Gastroesophageal sphincter (tissue), 3 donors: ENCODE data around the gene NRDC.

Experiments used
- EP300 ChIP-seq: sonication (generic); formaldehyde crosslinking; IDR thresholded peaks from one replicate; pipeline ENCODE4 v1.6.1; 2017; ENCODE audit warnings: antibody characterized with exemption, mild to moderate bottlenecking
- POLR2A ChIP-seq, 2 donors: fragments of 450-650 bp; IDR thresholded peaks; one replicate each; pipeline ENCODE4 v1.6.1; 2017; ENCODE audit warnings: antibody characterized with exemption in 2 of 2, mild to moderate bottlenecking in 2 of 2, moderate library complexity in 1 of 2
- TF ChIP-seq, protein P1 (sequence below), 4 experiments: fragments of 200-600 bp in 2 of 4; fragments of 450-650 bp in 2 of 4; sonication (generic) in 1 of 4; IDR thresholded peaks; one replicate each; pipeline ENCODE4 v1.5.1; 2017 to 2019; ENCODE audit warnings: antibody characterized with exemption in 4 of 4, mild to moderate bottlenecking in 2 of 4, moderate library complexity in 2 of 4

- TF ChIP-seq POLR2A (IDR thresholded peaks at IDR 0.05) (no peak), EP300 (no peak)
- TF ChIP-seq, protein P1, sequence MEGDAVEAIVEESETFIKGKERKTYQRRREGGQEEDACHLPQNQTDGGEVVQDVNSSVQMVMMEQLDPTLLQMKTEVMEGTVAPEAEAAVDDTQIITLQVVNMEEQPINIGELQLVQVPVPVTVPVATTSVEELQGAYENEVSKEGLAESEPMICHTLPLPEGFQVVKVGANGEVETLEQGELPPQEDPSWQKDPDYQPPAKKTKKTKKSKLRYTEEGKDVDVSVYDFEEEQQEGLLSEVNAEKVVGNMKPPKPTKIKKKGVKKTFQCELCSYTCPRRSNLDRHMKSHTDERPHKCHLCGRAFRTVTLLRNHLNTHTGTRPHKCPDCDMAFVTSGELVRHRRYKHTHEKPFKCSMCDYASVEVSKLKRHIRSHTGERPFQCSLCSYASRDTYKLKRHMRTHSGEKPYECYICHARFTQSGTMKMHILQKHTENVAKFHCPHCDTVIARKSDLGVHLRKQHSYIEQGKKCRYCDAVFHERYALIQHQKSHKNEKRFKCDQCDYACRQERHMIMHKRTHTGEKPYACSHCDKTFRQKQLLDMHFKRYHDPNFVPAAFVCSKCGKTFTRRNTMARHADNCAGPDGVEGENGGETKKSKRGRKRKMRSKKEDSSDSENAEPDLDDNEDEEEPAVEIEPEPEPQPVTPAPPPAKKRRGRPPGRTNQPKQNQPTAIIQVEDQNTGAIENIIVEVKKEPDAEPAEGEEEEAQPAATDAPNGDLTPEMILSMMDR (IDR thresholded peaks at IDR 0.05): no peak
Measured at GRCh38 chr1:51853360-51853759, 25.2 kb downstream of the NRDC start.
